GM04503 (cell line): Measurements from ENCODE around the gene BAIAP2L1.

ENCODE experiments used
- DNase-seq: peaks from one replicate; pipeline ENCODE4 v3.0.0-alpha.2; 2012; ENCODE audit warnings: low read depth

Gene BAIAP2L1

GRCh38 chr7:98278936-98279335 is 122.0 kb downstream of the BAIAP2L1 start:
- DNase-seq = no peak

GRCh38 chr7:98278408-98278807 is 122.5 kb downstream of the BAIAP2L1 start:
- no peak for DNase-seq

- no peak for DNase-seq
These were observed 124.6 kb downstream of the BAIAP2L1 start for GRCh38 chr7:98276241-98276761.

GRCh38 chr7:98267303-98267702 is 133.6 kb downstream of the BAIAP2L1 start:
- no peak for DNase-seq

- no peak for DNase-seq
These were observed 134.1 kb downstream of the BAIAP2L1 start for GRCh38 chr7:98266840-98267239.

GRCh38 chr7:98265841-98266271 is 135.0 kb downstream of the BAIAP2L1 start:
- peak; percentile 61 for DNase-seq

- DNase-seq = no peak
These were observed 143.2 kb downstream of the BAIAP2L1 start for GRCh38 chr7:98257701-98258100.

DNA sequence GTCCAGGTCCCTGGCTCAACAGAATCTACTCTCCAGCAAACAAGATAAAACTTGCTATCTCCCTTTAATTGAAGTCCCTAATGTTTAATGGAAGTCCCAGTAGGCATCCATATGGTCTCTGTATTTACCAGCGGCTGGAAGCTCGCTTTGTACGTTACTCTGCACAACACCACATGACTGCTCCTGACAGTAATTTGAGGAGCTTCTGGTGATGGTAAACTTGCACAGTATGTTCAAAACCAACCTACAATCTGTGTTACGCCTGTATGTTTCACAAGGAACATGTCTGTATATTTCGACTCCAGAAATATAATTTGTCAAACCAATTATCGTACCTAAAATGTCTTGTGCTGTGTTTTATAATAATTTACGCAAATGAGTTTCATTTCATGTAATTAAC is 144.5 kb downstream of the BAIAP2L1 start:
- DNase-seq = no peak

GRCh38 chr7:98254951-98255610 is 145.8 kb downstream of the BAIAP2L1 start:
- DNase-seq = no peak

GRCh38 chr7:98254516-98254915 is 146.4 kb downstream of the BAIAP2L1 start:
- DNase-seq = no peak

DNA sequence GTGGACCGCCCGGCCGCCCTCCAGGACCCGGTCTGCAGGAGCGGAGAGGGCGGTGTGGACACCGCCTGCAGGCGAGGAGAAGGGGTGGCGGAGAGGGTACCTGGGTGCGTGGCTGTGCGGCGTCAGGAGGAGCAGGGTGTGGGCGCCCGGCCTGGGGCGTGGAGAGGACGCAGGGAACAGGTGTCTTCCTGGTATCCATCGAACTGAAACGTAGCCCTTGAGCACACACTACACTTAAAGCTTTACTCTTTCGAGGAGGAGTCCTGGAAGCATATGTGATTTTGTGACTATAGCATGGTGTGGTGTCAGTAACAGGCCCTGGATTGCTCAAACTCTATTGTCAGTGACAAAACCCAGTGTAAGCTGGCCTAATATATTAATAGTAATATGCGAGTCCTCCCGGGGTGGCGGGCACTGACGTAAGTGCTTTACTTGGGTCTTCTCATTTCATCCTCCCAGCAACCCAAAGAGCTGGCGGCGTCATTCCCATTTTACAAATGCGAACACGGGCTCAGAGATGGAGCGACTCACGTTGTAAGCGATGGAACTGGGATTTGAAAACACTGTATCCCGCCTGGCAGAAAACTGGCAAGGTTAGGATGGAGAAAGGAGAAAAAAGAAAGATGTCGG is 148.3 kb downstream of the BAIAP2L1 start:
- no peak for DNase-seq

DNA sequence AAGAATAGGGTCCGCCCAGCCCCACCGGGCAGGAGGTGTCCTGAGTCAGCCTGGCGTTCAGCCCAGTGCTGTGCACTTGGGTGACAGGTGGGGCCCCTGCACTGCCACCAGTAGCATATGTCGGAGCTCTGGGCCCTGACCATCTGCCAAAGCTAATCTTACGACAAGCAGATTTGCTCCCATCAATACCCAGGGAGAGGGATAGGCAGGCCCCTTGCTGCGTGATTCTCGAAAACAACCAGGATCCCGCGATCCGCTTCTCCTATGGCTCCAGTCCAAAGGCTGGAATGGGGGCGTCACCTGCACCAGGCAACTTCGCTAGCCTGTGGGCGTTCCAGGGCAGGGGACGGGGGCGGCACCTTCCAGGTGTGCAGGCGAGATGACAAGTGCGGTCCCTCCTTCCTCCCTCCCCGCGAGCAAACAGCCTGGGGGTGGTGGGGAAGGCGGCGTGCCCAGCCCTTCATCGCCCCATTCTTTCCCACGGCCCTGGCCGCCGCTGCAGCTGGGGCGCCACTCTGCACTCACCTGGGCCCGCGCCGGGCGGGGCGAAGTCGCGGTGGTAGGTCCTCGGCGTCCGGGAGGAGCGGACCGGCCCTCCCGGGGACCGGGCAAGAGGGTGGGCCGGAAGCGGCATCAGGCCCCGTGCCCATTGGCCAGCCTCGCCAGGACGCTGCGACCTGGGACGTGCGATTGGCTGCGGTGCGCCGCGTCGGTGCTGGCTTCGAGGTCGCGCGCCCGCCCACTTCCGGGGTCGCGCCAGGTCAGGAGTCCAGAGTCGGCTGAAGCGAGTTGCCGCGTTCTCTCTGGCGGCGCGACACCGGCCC is 149.1 kb downstream of the BAIAP2L1 start, which contains the start of gene TECPR1:
TSS of gene TECPR1 (minus strand) at position 632 of the 824 bp plus-strand sequence. CDS start 6,086 bp downstream, outside the sequence.
- DNase-seq = peak; percentile 53

- no peak for DNase-seq
These were observed 149.7 kb downstream of the BAIAP2L1 start for GRCh38 chr7:98251231-98251600.

GRCh38 chr7:98250789-98251188 is 150.1 kb downstream of the BAIAP2L1 start:
- DNase-seq = no peak

DNA sequence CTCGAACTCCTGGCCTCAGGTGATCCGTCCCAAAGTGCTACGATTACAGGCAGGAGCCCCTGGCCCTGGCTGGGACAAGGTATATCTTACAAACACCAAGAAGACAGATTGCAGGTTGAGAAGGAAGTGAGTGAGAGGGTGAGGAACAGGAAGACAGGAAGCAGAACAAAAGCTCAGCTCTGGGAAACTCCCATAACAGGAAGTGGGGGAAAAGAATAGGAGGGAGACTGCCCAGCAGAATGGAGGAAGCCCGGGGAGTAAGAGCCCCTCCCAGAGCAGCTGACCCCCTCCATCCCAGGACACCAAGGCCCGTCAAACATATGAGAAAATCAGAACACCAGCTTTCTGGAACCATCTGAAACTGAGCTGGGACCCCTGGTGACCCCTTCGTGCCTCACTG is 151.8 kb downstream of the BAIAP2L1 start:
- no peak for DNase-seq

GRCh38 chr7:98248156-98248555 is 152.7 kb downstream of the BAIAP2L1 start:
- no peak for DNase-seq

DNA sequence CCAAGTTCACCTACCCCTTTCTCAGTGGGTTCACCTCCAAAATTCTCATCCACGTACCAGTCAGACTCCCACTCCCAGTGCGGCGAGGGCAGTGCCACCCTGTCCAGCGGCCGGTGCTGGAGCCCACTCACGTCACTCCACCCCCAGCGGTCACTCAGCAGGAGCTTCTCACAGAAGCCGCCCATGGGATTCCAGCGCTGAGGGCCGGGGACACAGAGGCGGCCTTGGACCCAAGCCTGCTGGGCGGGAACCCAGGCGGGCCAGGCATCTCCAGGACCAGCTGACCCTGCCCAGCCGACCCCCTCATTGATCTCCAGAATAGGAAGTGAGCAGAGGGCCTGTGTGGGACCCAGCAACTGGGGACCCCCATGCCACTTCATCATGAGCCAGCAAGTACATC is 156.0 kb downstream of the BAIAP2L1 start:
- no peak for DNase-seq

GRCh38 chr7:98242934-98243333 is 158.0 kb downstream of the BAIAP2L1 start:
- no peak for DNase-seq

GRCh38 chr7:98242342-98242741 is 158.5 kb downstream of the BAIAP2L1 start:
- no peak for DNase-seq

DNA sequence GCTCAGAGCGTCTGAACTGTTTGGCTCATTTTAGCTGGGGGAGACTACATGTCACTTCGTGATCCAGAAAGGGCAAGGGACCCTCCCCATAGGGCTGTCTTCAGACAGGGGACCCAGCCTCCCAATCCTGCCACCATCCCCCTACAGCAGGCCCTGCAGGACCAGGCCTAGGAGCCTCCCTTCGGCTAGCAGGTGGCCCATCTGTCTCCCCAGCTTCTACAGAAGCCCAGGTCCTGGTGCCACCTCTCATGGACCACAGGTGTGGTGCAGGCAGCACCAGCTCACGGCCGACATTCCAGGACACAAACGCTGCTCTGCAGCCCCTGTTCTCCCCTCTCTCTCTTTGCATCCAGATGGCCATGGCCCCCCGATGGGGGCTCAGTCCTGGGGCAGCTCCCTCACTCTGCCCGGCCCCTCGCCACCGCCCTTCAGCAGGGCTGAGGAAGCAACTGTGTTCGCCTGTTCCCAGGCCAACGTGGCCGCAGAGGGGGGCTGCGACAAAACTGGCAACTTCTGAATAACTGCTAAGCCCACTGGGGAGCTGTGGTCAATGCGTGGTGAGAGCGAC is 159.1 kb downstream of the BAIAP2L1 start:
- DNase-seq = no peak
